Mammary epithelial cell (primary cell): ENCODE data around the gene KRTAP4-9.

Experiments used
- CTCF ChIP-seq, 2 donors: IDR thresholded peaks in 1 of 2; conservative IDR thresholded peaks in 1 of 2; 2 replicates each; pipeline ENCODE4 v1.5.1; 2011 to 2012; ENCODE audit warnings: inconsistent platforms in 2 of 2, low read length in 2 of 2, mild to moderate bottlenecking in 2 of 2, control low read depth in 1 of 2, low read depth in 1 of 2; ENCODE audit not compliant: insufficient read depth in 1 of 2; ENCODE audit errors: extremely low read depth in 1 of 2
- EZH2 ChIP-seq: IDR thresholded peaks from 2 replicates; pipeline ENCODE4 v1.6.1; 2012; ENCODE audit warnings: low read length, inconsistent platforms, borderline replicate concordance

- TF ChIP-seq EZH2 = no peak
- TF ChIP-seq CTCF (conservative IDR thresholded peaks at IDR 0.05 in 1 of 2, IDR thresholded peaks at IDR 0.05 in 1 of 2; ENCODE audit: extremely low read depth in 1 of 2, insufficient read depth in 1 of 2, low read depth in 1 of 2, low read length in 2 of 2) = no peak
Measured at GRCh38 chr17:41096055-41096454, 9.1 kb upstream of the KRTAP4-9 start.
